GM19468 (cell line): ENCODE data around the gene SRSF5.
"Not testable (repeated sequence)": the region's sequence is repeated elsewhere in the genome, so short reads cannot be mapped to it uniquely, and the experiment has no call there.

Experiments used
- ATAC-seq: cut with Tn5 transposase; IDR thresholded peaks from one replicate; pipeline ENCODE4 v1.9.1; 2021; ENCODE audit warnings: mild to moderate bottlenecking, moderate library complexity, moderate number of reproducible peaks; ENCODE audit not compliant: unreplicated experiment; ENCODE audit errors: extremely low read depth

Gene SRSF5

DNA sequence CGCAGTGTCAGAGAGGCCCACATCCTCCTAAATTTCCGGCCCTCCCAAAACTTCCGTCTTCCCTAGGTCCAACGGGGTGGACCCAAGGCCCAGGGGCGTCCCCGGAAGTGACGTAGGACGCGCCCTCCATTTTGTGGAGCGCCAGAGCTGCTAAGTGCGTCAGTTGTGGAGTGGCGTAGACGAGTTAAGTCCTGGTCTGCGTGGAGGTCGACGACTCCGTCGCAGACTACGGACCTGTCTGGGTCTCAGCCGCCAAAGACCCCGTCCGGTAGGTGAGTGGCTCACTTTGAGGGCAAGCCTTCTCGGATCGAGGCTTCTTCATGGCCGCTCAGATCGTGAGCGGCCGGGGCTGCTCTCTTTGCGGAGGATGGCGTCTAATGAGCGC, at the start of gene SRSF5:
Gene SRSF5, plus strand, starts transcription at position 159 of the 385 bp plus-strand sequence. CDS start 1,015 bp downstream, outside the sequence.
- peak; percentile 65 for ATAC-seq

DNA sequence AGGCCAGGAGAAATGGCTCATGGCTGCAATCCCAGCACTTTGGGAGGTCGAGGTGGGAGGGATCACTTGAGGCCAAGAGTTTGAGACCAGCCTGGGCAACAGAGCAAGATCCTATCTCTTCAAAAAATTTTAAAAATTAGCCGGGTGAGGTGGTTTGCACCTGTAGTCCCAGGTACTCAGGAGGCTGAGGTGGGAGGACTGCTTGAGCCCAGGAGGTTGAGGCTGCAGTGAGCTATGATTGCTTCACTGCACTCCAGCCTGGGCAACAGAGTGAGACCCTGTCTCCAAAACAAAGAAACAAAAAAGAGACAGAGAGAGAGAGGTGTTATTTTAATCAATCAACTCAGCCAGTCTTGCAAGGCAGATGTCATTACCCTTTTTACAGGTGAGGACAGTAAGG, 48.3 kb upstream of the SRSF5 start:
- not testable (repeated sequence) for ATAC-seq

DNA sequence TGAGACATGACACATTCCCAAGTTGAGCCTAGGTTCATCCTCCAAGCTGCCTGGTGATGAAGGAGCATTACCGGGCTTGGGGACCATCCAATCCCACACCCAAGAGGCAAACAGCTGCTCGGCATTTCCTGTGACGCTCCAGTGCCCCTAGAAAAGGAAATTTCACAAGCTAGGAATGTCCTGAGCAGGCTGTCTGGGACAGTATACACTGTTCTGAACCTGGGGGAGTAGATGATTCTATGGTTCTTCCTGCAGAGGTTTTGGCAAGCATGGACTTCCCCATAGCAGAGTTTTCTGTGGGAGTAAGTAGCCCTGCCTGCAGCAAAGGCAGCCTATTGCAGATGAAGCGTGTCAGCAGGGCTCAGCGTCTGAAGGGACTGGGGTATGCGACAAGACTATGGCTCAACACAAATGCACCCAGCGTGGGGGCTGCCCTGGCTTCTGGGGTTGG, 47.4 kb upstream of the SRSF5 start:
- no peak for ATAC-seq

DNA sequence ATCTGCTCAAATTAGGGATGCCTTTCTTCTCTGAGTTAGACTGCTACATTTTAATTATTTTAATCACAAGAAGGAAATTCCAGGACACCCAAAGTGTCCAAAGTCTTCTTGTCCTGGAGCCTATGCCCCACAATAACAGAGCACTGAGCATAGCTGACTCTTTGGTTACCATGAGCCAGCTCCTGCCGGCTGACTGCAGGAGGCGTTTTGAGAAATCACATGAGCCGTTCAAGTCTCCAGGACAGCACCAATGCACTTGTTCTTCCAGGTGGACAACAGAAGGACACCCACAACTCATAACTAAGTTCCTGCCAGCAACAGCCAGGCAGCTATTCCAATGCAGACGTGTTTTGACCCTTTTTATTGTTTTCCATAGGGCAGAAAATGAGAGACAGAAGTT, 46.0 kb upstream of the SRSF5 start:
- no peak for ATAC-seq

DNA sequence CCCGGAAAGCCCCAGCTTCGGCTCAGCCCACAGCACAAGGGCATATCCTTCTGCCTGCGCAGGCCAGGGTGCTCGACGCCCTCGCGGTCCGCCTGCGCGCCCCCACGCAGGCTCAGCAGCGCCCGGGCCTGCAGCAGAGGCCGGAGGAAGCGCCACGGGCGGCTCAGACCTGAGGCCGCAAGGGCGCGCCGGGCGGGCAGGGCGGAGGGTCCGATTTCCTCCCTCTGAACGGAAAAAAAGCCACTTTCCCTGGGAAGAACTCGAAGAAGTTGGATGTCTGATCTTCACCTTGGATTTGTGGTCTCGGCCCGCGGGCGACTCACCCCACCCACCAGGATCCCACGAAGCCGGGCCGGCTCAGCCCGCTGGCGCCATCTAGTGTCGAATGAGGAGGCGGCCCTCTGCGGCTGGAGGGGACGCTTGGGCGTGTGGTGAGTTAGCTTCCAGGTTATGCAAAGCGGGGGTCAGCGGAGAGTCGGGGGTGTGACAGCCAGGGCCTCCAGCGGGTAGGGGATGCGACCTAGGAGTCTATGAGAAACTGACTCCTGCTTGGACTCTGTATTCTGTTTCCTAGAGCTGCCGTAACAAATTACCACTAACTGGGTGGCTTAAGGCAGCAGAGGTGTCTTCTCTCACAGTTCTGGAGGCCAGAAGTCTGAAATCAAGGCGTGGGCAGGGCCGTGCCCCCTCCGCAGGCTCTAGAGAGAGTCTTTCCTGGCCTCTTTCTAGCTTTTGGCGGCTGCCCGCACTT, 40.0 kb upstream of the SRSF5 start:
- no peak for ATAC-seq

DNA sequence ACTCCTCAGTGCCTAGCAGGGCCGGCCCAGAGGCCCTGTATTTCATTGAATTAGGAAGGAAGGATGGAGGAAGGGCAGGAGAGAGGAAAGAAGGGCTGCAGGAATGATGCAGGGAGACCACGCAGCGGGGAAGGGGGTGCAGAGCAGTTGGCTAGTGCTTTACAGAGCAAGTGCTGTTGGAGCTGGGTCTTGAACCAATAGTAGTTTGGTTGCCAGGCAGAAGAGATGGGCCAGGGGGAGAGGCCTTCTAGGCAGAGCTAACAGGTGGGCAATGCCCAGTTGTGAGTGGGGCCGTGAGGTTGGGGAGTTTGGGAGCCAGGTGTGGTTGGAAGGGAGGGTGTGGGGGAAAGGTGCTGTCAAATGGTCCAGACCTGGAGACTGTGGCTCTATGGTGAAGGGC, 39.1 kb upstream of the SRSF5 start:
- no peak for ATAC-seq

DNA sequence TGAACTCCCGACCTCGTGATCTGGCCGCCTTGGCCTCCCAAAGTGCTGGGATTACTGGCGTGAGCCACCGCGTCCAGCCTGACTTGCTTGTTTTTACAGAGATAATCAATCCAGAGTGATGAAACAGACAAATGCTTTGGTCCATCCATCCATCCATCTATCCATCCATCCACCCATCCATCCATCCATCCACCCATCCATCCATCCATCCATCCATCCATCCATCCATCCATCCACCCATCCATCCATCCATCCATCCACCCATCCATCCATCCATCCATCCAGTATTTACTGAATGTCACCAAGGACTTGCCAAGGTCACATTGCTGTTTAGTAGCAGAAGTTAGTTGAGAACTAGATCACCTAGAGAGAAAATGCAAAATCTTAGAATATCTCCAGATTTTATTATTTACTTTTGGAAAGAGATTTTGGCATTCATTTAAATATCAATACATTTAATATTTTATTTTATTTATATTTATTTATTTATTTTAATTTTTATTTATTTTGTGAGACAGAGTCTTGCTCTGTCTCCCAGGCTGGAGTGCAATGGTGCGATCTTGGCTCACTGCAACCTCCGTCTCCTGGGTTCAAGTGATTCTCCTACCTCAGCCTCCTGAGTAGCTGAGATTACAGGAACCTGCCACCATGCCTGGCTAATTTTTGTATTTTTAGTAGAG, 34.9 kb upstream of the SRSF5 start:
- not testable (repeated sequence) for ATAC-seq

DNA sequence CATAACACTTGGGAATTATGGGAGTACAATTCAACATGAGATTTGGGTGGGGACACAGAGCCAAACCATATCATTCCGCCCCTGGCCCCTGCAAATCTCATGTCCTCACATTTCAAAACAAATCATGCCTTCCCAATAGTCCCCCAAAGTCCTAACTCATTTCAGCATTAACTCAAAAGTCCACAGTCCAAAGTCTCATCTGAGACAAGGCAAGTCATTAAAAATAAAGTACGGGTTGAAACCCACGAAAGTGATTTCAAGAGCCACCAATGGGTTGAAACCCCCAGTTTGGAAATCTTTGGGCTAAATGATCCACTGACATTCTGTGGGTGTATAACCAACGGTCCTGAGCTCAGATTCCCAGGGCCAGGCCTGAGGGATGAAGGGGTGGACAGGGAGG, 30.5 kb upstream of the SRSF5 start:
- not testable (repeated sequence) for ATAC-seq

DNA sequence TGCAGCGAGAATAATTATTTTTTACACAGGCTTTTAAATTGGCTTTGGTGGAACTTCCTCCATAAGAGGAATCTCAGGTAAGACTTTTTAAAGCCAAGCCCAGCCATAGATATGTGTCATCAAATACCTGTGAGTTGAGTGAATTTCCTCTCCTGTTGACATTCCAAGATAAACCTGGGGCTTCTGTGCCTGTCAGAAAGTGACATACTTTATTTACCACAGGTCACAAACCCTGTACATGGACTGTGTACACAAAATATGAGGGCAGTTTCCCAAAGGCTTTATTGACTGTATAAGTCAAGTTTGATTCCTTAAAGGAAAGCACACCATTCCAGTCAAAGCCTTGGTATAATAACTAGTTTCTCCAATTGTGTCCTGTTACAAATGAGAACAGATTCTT, 25.9 kb upstream of the SRSF5 start:
- no peak for ATAC-seq

DNA sequence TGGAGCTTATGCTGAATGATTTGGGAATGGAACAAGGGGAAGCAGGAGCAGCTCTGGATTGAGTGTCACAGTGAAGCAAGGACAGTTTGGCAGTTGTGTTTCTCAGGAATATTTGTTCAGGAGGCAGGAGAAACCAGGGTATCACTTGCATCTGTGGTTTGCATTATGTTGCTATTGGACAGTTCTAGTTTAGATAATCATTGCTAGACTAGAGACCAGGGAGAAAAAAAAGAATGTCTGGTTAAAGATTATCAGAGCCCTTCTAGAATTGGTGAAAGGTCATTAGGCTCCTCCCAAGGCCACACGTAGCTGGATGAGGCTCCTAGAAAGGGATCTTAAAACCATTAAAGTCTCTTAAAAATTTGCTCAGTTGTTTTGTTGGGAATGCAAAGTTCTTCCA, 17.0 kb upstream of the SRSF5 start:
- ATAC-seq: no peak

DNA sequence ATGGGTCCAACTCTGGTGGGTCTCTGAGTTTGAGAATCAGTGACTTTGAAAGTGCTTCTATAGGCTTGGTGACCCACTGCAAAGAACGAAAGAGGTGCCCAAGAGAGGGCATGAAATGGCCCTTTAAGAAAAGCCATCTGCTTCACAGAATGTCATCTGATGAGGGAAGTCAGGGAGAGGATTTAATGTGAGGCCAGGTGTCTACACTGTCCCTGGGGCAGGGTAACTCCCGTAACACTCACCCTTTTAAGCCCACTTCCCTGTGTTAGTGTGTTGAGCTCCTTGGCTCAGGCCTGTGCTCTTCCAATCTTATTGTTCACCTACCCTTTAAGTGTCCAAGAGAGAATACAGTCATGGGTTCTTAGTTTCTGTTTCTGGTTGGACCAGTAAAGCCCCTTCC, 16.4 kb upstream of the SRSF5 start:
- no peak for ATAC-seq

DNA sequence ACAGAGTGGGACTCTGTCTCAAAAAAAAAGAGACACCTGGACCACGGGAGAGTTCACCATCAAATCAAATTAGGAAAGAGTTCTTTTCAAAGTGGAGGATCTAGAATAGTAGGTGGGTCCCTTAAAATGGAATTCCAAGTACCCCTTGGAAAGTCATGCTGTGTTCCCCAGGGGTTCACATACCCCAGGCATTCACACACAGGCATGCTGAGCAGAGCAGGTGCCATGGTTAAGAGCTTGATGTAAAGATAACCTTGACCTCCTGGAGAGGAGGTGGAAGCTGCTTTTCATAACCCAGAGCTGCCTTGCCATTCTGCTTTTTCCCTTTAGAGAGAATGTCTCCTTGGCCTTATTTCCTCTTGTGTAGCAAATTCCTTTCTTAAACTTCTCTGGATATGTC, 14.2 kb upstream of the SRSF5 start:
- no peak for ATAC-seq

DNA sequence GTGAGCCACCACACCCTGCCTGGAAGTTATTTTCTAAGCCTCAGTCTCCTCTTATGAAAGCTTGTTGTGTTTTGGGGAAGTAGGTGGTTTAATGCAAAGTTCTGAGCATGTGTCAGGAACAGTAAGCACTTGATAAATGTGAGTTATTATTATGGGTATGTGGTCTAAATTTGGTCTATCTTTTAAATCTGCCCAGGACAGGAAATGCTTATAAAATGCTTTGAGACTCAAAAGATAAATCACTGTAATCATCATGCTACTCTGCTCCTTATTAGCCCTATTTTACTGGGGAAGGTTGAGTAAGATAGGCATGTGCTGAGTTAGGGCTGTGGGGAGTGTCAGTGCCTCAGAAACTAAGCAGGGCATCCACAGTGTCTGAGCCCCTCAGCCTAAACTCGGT, 13.1 kb upstream of the SRSF5 start:
- no peak for ATAC-seq

DNA sequence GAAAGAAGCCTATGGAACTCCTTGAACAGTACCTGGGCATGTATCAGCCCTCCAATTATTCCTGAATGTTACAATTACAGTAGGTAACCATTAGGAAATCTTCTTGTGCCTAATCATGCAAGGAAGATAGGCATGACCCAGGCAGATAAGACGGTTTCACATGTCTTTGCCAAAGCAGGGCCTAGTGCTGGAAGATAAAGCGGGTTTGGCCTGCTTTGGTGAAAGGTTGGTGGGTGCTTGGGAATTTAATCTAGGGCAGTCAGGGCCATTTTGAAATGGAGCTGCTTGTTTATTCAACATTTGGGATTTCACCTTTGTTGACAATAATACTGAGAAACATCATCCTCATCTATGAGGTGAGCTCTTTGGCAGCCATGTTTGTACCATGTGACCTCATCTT, 12.5 kb upstream of the SRSF5 start:
- no peak for ATAC-seq

DNA sequence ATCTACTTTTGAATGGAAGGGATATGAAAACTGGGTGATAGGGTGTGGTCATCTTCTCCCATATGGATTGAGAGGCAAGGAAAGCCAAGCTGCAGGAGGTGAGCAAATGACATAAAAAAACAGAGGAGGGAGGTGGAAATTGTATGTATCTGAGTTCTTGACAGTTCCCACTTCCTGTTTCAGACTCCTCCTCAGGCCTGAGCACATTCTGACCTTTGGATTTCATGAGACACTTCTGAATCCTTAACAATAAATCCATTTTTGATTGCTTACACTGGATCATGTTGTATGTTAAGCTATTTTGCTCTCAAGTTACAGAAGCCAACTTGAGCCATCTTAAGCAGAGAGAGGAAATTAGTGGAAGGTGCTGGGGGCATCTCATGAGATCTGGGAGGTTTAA, 11.6 kb upstream of the SRSF5 start:
- no peak for ATAC-seq

DNA sequence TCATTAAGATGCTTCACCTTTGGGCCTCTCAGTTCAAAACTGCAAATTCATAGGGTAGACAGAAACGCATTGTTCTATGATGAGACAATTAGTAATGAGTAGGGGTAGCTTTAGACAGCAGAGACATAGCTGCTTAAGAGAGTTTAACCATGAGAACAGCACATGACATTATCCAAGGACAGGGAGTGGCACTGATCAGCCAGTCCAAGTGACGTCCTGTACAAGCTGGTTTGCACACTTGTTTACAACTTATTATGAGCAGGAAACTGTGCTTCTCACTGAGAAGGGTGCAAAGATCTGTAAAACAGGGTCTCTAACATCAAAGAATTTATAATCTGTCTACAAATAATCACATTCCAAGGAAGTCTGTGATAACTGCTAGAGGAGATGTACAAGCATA, 11.2 kb upstream of the SRSF5 start:
- no peak for ATAC-seq

DNA sequence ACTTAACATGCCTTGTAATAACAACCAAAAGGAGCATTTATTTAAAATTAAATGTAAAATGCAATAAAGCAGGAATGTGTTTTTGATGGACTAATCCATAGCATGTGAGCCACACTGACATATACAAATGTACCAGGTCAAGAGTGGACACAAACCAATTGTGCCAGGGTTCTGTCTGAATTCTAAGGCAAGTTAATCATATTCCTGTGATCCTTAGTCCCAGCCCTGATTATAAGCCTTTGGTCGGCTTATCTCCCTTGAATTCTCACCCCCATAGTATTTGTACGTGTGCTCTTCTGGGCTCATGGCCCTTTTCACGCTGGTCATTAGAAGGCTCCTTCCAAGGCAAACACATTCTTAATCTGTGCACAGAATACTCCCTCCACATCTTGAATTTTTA, 10.6 kb upstream of the SRSF5 start:
- no peak for ATAC-seq

DNA sequence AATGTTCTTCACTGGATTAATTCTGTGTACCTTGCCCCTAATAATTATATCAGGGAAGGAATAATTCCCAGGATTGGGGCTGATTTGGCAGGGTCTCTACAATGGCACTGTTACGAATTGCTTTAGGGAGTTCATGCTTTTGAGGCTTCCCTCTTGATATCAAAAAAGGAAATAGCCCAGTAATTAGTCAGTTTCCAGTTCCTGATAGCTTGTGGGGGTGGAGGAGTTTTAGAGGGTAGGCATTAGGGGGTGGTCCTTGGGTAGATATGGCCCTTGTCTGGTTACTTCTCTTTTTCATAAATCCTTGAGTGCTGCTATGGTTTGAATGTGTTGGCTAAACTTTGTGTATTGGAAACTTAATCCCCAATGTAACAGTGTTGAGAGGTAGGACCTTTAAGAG, 6.1 kb upstream of the SRSF5 start:
- ATAC-seq: no peak

DNA sequence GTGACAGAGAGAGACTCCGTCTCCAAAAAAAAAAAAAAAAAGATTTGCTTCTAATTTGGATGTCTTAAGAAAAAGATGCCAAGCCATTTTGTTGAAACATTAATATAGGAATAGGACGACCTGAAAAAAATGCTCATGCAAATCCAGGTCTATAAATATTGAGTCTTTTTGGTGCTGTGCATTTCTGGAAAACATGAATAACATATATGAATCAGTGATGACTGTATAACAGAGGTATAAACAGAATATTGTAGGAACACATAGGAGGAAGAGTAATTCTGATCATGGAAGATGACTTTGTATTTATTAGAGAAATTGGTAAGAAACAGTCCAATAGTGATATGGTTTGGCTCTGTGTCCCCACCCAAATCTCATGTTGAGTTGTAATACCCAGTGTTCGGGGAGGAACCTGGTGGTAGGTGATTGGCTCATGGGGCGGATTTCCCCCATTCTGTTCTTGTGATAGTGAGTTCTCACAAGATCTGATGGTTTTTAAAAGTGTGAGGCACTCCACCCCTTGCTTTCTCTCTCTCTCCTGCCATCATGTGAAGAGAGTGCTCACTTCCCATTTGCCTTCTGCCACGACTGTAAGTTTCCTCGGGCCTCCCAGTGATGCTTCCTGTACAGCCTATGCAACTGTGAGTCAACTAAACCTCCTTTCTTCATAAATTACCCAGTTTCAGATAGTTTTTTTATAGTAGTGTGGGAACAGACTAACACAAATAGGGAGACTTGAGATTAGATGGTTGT, 3.0 kb upstream of the SRSF5 start:
- ATAC-seq: no peak

DNA sequence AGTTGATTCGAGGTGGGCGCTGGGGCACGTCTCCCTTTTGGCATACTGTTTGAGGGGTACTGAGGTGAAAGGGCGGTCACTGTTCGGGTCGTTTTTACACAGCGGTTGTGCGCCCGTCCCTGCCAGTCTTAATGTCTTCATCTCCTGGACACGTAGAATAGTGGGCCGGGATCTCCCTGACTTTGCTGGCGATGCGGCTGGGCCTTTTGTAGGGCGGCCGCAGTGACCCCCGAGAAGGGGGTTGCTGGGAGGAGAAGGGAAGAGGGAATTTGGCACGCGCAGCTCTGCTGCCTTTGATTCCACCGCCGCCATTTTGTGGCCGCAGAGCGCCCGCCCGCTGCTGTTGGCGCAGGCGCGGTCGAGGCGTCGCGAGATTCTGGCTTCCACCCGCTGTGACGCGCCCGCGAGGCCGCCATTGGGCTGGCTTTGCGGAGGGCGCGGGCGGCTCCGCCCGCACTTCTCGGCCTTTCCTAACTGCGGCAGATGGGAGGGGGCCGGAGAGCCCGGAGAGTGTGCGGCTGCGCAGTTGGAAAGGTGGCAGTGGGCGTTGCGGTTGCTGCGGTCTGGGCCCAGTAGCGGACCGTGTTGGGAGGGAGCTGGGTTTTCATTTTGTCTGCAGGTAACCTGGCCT, 542 bp downstream of the SRSF5 start:
- ATAC-seq: peak; percentile 48

DNA sequence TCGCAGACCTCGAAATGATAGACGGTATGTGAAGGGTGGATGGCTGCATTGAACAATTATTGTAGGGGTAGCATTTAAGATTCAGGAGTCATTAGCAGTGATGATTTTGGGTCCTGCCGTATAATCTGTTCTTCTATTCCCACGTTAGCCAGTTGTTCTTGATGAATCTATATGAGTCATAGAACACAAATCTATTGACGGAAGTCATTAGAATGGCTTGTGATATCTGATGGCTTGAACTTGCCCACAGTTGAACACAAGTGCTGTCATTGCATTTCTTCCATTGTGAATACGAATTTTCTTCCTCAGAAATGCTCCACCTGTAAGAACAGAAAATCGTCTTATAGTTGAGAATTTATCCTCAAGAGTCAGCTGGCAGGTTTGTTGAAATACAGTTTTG, 1.9 kb downstream of the SRSF5 start:
- ATAC-seq: no peak
